NCI-H1105 (cell line): ENCODE data around the gene MIF4GD.
"Not testable (repeated sequence)": the region's sequence is repeated elsewhere in the genome, so short reads cannot be mapped to it uniquely, and the experiment has no call there.

Experiments used
- DNase-seq: peaks from one replicate; lab custom pipeline; 2025; lab: John Stamatoyannopoulos, UW

Gene MIF4GD

DNA sequence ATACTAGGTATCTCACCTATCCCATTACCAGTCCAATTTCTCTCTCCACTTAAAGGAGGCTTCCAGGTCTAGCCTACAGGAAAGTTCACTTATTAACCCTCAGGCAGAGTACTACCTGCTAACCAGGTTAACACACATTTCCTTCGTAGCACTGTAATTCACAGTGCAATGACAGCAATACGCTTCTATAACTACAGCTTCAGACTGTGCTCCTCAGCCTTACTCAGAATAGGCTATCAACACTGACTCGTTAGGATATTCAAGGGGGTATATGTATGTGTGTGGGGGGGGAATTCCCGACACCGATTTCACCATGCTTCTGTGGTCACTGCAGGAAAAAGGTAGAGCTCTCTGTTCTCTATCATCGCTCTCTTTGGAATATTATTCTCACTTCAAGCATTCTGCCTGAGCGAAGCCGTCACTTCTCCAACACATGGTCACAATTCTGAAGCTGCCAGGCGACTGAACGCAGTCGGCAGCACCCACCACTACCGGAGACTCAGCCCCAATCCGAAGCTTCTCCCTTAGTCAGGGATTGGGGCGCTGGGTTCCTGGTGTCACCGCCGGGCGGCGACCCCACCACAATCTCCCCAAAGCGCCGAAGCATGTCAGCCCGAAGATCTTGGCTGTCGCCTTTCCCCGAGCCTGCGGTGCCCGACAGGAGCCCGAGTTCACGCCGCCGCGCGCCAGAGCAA is 10.2 kb downstream of the MIF4GD start:
- no peak for DNase-seq

GRCh38 chr17:75257228-75257627 is 13.8 kb downstream of the MIF4GD start:
- DNase-seq = not testable (repeated sequence)

- not testable (repeated sequence) for DNase-seq
Measured at GRCh38 chr17:75255954-75256698, 14.9 kb downstream of the MIF4GD start.

GRCh38 chr17:75252039-75252816 is 18.8 kb downstream of the MIF4GD start:
- DNase-seq = no peak

GRCh38 chr17:75250009-75250471 is 21.0 kb downstream of the MIF4GD start:
- DNase-seq = no peak

DNA sequence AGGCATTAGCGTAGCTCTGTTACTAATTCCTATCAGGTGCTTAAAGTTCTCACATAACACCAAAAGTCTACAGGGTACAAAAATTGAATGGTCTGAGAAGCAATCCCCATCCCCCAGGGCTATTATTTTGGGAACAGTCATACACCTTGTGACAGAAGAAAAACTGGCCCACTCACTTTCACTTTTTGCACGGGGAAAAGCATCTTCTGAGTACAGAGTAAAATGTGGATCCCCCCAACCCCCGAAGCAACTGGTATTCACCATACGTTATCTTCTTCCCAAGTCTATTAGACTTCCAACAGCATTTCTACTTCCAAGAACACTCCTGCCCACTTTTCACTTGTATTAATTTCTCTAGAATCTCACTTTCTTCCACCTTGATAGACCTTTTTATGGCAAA is 21.5 kb downstream of the MIF4GD start:
- no peak for DNase-seq

- DNase-seq = no peak
Measured at GRCh38 chr17:75246404-75246803, 24.6 kb downstream of the MIF4GD start.

DNA sequence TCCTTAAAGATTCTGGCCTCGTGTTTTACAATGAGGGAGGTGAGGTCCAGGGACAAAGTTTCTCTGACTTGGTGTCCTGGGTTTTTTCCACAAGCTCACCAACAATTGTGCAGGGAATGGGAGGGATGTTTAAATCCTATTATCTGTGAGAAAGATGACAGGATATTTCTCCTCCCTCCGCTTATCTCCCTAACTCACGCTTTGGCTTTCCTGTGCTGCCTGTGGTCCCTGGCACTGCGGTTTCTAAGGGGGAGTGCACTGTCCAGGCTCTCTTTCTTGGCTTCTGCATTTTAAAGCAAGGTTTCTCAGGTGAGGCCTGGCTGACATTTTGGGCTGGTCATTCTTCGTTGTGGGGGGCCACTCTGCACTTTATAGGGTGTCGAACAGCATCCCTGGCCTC is 26.0 kb downstream of the MIF4GD start:
- DNase-seq = no peak

GRCh38 chr17:75244133-75244866 is 26.7 kb downstream of the MIF4GD start:
- no peak for DNase-seq

DNA sequence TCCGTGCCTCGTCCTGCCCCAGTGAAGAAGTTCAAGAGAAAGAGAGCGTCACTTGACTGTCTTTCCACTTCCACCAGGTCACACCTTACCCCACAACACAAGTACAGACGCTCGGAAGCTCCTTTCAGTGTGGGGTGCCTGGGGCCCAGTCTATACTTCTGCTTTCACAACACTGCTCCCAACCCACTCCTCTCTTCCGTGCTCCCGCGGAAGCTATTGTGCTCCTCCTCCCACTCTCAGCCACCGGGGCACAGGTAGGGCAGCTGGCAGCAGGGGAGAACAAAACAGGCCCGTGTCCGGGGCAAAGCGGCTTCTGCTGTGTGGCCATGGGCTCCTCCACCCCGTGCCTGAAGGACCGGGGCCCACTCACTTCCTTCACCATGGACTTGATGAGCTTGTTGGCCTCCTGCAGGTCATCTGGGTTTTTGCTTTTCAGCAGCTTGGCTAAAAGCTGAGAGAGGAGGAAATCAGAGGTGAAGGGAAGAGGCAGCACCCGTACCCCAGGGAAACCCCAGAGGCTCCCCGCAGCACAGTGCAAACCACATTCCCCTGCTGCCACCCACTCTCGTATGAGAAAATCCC is 28.5 kb downstream of the MIF4GD start:
- no peak for DNase-seq

DNA sequence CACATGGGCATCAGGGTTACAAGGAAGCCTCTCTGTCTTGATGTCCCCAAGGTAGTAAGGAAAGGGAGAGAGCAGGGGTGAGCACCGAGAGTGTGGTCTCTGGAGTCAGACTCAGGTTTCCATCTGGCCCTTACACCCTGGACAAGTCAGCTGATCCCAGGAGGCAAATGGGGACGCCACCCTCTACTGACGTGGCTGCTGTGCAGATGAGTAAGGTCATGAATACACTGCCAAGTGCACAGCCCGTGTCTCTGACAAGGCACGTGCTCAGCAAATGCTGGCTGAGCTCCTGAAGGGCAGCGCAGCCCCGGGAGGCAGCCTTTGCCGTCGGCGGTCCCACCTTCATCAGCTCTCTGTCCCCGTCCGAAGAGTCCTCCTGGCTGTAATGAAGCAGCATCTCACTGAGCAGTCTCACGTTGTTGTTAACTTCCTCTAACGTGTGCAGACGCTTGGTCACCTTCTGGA is 29.0 kb downstream of the MIF4GD start:
- DNase-seq = no peak

DNA sequence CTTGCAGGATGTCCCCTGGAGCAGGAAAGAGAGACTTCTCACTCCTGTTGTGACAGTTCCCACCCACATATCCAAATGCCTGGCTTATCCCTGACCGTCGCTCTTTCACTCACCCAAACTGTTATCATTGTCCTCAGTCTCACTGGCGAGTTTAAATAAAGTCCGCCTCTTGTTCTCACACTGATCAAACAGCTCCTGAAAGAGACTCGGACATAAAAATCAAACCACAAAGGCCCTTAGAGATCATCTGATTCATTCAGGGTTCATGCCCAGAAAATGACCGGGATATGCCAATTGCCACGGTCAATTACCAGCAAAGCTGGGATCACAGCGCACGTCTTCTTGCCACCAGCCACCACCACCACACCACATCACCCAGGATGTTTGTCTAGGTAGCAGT is 29.5 kb downstream of the MIF4GD start:
- DNase-seq = no peak

GRCh38 chr17:75241143-75241430 is 29.9 kb downstream of the MIF4GD start:
- DNase-seq = no peak

DNA sequence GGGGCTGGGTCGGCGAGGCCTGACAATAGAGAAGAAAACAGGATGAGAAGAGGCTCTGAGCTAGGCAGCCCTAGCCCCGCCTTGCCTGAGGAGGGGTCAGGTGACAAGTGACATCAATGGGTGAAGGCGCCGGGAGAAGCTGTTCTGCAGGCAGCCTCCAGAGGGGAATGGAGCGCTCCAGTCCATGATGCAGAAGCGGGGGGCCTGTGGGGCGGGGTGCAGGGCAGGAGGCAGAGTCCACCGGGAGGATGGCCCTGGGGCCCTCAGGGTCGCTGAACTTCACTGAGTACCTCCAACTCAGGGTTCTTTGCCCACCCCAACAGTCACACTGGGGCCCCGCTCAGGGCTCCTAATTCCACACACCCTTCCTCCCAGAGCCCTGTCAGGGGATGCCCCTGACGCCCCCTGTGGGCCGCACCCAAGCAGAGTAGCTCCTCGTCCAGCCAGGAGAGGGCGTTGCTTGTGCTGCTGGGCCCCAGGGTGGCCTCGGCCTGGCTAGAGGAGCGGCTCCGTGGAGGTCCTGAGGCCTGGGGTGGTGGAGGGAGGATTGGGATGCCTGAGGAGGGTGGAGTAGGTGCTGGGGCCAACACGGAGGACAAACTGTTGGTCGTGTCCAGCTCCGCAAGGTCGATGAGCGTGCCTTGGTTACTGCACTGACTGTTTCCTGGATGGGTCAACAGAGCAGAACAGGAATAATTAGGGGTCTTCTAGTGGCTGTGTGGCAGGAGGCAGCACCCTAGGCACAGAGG is 30.5 kb downstream of the MIF4GD start:
- DNase-seq = peak; percentile 83

DNA sequence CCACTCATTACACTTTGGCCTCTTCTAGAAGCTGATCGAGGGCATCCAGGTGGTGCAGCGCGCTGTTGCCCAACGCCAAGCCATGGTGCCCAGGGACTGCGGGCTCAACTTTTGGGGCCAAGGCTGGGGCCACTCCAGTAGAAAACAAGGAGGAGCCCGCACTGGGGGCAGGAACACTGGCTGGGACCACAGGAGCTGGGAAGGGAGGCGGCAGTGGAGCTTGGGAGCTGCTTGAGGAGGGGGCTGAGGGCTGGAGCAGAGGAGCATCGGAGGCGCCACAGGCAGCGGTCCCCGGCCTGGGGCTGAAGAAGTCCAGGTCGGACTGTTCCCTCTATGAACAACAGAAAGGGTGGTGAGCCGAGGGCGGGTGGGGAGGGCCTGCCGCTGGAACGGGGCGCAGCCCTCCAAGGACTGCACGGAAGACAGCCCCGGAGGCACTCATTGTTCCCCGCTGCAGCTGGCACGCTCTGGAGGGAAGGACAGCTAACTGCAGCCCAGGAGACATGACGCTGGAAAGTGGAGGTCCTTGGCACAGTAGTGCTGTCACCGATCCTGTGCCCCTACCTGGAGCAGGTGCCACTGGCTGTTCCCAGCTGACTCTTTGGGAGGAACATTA is 31.1 kb downstream of the MIF4GD start:
- DNase-seq = no peak

- no peak for DNase-seq
Measured at GRCh38 chr17:75239214-75239613, 31.8 kb downstream of the MIF4GD start.

DNA sequence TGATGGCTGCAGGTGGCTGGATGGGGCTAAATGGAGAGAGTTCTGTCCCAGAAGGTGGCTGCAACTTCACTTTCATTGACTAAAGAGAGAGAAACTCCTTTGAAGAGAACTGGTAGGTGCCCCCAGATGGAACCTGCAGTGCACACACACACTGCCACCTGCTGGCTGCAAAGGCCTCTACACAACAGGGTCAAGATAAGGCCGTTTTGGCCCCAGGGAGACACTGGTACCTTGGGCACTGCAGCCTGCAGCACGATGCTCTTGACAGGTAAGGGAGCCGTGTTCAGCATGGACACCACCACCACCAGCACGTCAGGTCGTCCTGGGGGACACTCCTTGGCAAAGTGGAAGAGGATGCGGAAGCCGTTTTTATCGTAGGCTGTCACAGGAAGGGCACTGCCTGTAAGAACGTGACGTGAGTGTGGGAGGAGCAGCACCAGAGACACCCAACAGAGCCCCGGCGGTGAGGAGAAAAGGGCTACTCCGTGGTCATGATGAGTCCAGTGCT is 32.3 kb downstream of the MIF4GD start:
- DNase-seq = peak; percentile 44

- no peak for DNase-seq
Measured at GRCh38 chr17:75238020-75238580, 32.9 kb downstream of the MIF4GD start.

DNA sequence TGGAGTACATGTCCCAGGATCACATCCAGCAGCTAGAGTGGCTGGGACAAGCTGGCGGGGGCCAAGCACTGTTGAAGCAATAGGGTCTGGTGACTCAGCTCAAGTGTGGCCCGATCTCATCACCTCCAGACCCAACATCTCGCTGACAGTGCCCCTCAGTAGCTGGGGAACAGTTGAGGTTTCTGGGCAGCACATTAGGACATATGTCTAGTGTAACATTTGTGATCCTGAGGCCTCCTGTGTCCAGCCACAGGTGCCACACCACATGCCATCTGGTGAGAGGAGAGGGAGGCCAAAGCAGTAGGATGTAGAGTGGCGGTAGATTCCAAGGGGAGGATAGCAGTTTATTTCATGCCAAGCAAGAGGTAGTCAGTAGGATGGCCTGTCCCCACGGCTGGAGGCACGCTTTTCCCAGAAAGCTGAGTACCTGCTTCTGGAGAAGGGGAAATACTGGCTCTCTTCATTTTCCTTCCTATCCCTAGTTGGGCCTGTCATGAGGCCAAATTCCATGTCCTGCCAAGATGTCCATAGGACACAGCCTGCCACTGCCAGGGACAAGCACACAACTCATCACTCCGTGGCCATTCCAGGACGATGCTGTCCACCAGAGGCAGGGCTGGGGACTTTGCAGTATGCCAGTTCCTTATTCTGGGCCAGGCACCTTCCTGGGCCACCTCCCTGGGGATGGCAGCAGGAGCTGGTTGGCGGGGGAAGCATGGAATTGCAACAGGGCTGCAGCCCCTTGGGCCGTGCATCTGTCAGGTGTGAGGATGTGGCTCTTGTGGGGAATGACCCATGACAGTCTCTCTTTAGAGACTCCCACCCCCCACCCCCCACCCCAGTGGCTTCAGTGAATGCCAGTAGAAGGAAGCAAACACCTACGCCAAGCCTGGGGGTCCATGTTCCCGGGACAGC is 33.7 kb downstream of the MIF4GD start:
- DNase-seq = no peak
